SK-N-SH (cell line): ENCODE measurements around the gene HSPA1A. TPM values are rescaled to one million over a fixed set of nuclear protein-coding genes. Genes with fewer than 3 reads are reported as not detected.

ENCODE experiments used
- CTCF ChIA-PET: fragments of 300-600, 350-600 bp; formaldehyde crosslinking; extraction: SDS; loops from one replicate; lab custom pipeline; 2021; lab: Yijun Ruan, JAX
- POLR2A ChIA-PET: fragments of 350-600 bp; sonication (Branson Sonifier 250); formaldehyde crosslinking; extraction: SDS; loops from one replicate; lab custom pipeline; 2020; ENCODE audit warnings: antibody characterized with exemption, inconsistent platforms; lab: Yijun Ruan, JAX
- DNase-seq: peaks from one replicate; pipeline ENCODE4 v3.0.0; 2012
- H2AFZ ChIP-seq: fragments of 200-600 bp; sonication (generic); 2 replicates; pipeline ENCODE4 v1.8.1; 2016; ENCODE audit warnings: antibody characterized with exemption, mild to moderate bottlenecking, low read depth
- H3F3A ChIP-seq: fragments of 200-600 bp; sonication (generic); replicated peaks from 2 replicates; pipeline ENCODE3; 2016; ENCODE audit warnings: antibody characterized with exemption, mild to moderate bottlenecking; ENCODE audit not compliant: insufficient read depth
- H3K27ac ChIP-seq, 2 experiments: fragments of 200-500 bp in 1 of 2; fragments of 200-600 bp in 1 of 2; sonication (Bioruptor generic) in 1 of 2; sonication (generic), shearing (Covaris generic) in 1 of 2; 2 replicates each; pipeline versions ENCODE4 v1.5.1 to v1.6.1; 2014 to 2016; ENCODE audit warnings: low read depth in 2 of 2, inconsistent platforms in 1 of 2, low read length in 1 of 2, mild to moderate bottlenecking in 1 of 2, mixed read lengths in 1 of 2
- H3K27me3 ChIP-seq: fragments of 200-600 bp; sonication (generic), shearing (Covaris generic); 2 replicates; pipeline ENCODE4 v1.6.1; 2016; ENCODE audit warnings: mixed run types; ENCODE audit not compliant: insufficient read depth
- H3K36me3 ChIP-seq, 2 experiments: fragments of 200-500 bp in 1 of 2; fragments of 200-600 bp in 1 of 2; sonication (Bioruptor generic) in 1 of 2; sonication (generic) in 1 of 2; replicated peaks in 1 of 2; 2 replicates each; pipeline versions ENCODE3 to v1.5.1; 2014 to 2016; ENCODE audit warnings: low read length in 1 of 2, mild to moderate bottlenecking in 1 of 2; ENCODE audit not compliant: insufficient read depth in 2 of 2, control insufficient read depth in 1 of 2
- H3K4me1 ChIP-seq, 2 experiments: fragments of 200-500 bp in 1 of 2; fragments of 200-600 bp in 1 of 2; sonication (Bioruptor generic) in 1 of 2; sonication (generic), shearing (Covaris generic) in 1 of 2; 2 replicates each; pipeline versions ENCODE4 v1.5.1 to v1.6.1; 2014 to 2016; ENCODE audit warnings: low read depth in 1 of 2, low read length in 1 of 2, mixed run types in 1 of 2; ENCODE audit not compliant: insufficient read depth in 2 of 2, control insufficient read depth in 1 of 2
- H3K4me2 ChIP-seq: fragments of 200-600 bp; sonication (generic), shearing (Covaris generic); 2 replicates; pipeline ENCODE4 v1.6.1; 2017; ENCODE audit warnings: mixed run types
- H3K4me3 ChIP-seq, 2 experiments: fragments of 200-500 bp in 1 of 2; fragments of 200-600 bp in 1 of 2; sonication (Bioruptor generic) in 1 of 2; sonication (generic), shearing (Covaris generic) in 1 of 2; 2 replicates each; pipeline versions ENCODE4 v1.5.1 to v1.8.1; 2014 to 2016; ENCODE audit warnings: low read depth in 2 of 2, inconsistent platforms in 1 of 2, low read length in 1 of 2, mild to moderate bottlenecking in 1 of 2, mixed read lengths in 1 of 2, moderate library complexity in 1 of 2
- H3K79me2 ChIP-seq: fragments of 200-600 bp; sonication (generic); 2 replicates; pipeline ENCODE4 v1.8.1; 2017; ENCODE audit warnings: mild to moderate bottlenecking; ENCODE audit not compliant: insufficient read depth
- H3K9ac ChIP-seq: fragments of 200-600 bp; sonication (generic); 2 replicates; pipeline ENCODE4 v1.6.1; 2017; ENCODE audit warnings: mixed run types
- H3K9me2 ChIP-seq: fragments of 200-600 bp; sonication (generic); 2 replicates; pipeline ENCODE4 v1.6.1; 2017; ENCODE audit warnings: mixed run types
- H3K9me3 ChIP-seq: fragments of 200-600 bp; sonication (generic); 2 replicates; pipeline ENCODE4 v1.6.1; 2017; ENCODE audit warnings: mixed run types, mild to moderate bottlenecking, moderate library complexity
- H4K20me1 ChIP-seq: fragments of 200-600 bp; sonication (generic); 2 replicates; pipeline ENCODE4 v1.6.1; 2017; ENCODE audit warnings: mild to moderate bottlenecking, mixed run types; ENCODE audit not compliant: insufficient read depth
- CHD2 ChIP-seq: fragments of 150-350 bp; IDR thresholded peaks from 2 replicates; pipeline ENCODE4 v1.6.1; 2018; ENCODE audit warnings: low read length; ENCODE audit not compliant: partially characterized antibody
- ELF1 ChIP-seq: IDR thresholded peaks from 2 replicates; pipeline ENCODE4 v1.4.0; 2012
- EZH2phosphoT487 ChIP-seq: fragments of 200-600 bp; sonication (generic); IDR thresholded peaks from 2 replicates; pipeline ENCODE4 v1.6.1; 2017; ENCODE audit warnings: low read depth, mixed run types, mild to moderate bottlenecking, antibody characterized with exemption, moderate library complexity, borderline replicate concordance
- FOSL2 ChIP-seq: IDR thresholded peaks from 2 replicates; pipeline ENCODE4 v1.4.0; 2012; ENCODE audit warnings: low read depth, mild to moderate bottlenecking, moderate library complexity, borderline replicate concordance
- FOXJ3 ChIP-seq: sonication (generic); formaldehyde crosslinking; IDR thresholded peaks from 2 replicates; pipeline ENCODE4 v1.5.1; 2020; ENCODE audit warnings: mild to moderate bottlenecking, missing genetic modification reagents
- FOXM1 ChIP-seq: IDR thresholded peaks from 2 replicates; pipeline ENCODE4 v1.4.0; 2012; ENCODE audit warnings: low read depth, mild to moderate bottlenecking
- GATA2 ChIP-seq: sonication (generic); formaldehyde crosslinking; IDR thresholded peaks from 2 replicates; pipeline ENCODE4 v1.5.0; 2020; ENCODE audit warnings: mild to moderate bottlenecking, missing genetic modification reagents
- JUND ChIP-seq: IDR thresholded peaks from 2 replicates; pipeline ENCODE4 v1.4.0; 2012
- MXI1 ChIP-seq: IDR thresholded peaks from 2 replicates; pipeline ENCODE4 v1.6.1; 2012; ENCODE audit warnings: mild to moderate bottlenecking, low read depth, low read length, improper control_type of control experiment
- NFIC ChIP-seq: IDR thresholded peaks from 2 replicates; pipeline ENCODE4 v1.4.0; 2012; ENCODE audit warnings: borderline replicate concordance
- NRF1 ChIP-seq: IDR thresholded peaks from 2 replicates; pipeline ENCODE4 v1.6.1; 2012; ENCODE audit warnings: low read depth, mild to moderate bottlenecking, low read length
- PBX3 ChIP-seq: IDR thresholded peaks from 2 replicates; pipeline ENCODE4; 2012
- RAD21 ChIP-seq: IDR thresholded peaks from 2 replicates; pipeline ENCODE4 v1.6.1; 2012; ENCODE audit warnings: mild to moderate bottlenecking, low read length
- RFX5 ChIP-seq: IDR thresholded peaks from 2 replicates; pipeline ENCODE4 v1.6.1; 2012; ENCODE audit warnings: mild to moderate bottlenecking, improper control_type of control experiment, low read length
- SIN3A ChIP-seq: IDR thresholded peaks from 2 replicates; pipeline ENCODE4 v1.6.1; 2012; ENCODE audit warnings: low read depth, mild to moderate bottlenecking, low read length, moderate library complexity, borderline replicate concordance
- TCF12 ChIP-seq: IDR thresholded peaks from 2 replicates; pipeline ENCODE4 v1.4.0; 2012
- TEAD4 ChIP-seq: IDR thresholded peaks from 2 replicates; pipeline ENCODE4 v1.4.0; 2012; ENCODE audit warnings: mild to moderate bottlenecking, borderline replicate concordance; ENCODE audit not compliant: insufficient read depth
- USF1 ChIP-seq: IDR thresholded peaks from 2 replicates; pipeline ENCODE4 v1.4.0; 2012; ENCODE audit warnings: low read depth, borderline replicate concordance
- YY1 ChIP-seq: IDR thresholded peaks from 2 replicates; pipeline ENCODE4 v1.4.0; 2012; ENCODE audit warnings: low read depth, mild to moderate bottlenecking
- ZBTB33 ChIP-seq: IDR thresholded peaks from 2 replicates; pipeline ENCODE4 v1.4.0; 2012; ENCODE audit warnings: low read depth, borderline replicate concordance
- WGBS: methylation state at CpG from one replicate; pipeline ENCODE4 v1.1.6; 2017; ENCODE audit warnings: low lambda C conversion rate; 5-methylcytosine and 5-hydroxymethylcytosine counted together
- polyA plus RNA-seq, 3 experiments: library from polyadenylated mRNA; depleted of rRNA; stranded (reverse); fragments of >200 nt; gene quantifications; 2 replicates each; pipeline ENCODE4 v1.2.3, GENCODE V29; 2012
- TF ChIP-seq, protein P1 (sequence below): fragments of 150-350 bp; IDR thresholded peaks from 2 replicates; pipeline ENCODE4 v1.6.1; 2017; ENCODE audit warnings: antibody characterized with exemption, low read length, low read depth, borderline replicate concordance

HSPA1A gene
- polyA plus RNA-seq, 1 of the 3 experiments (the other 2 are of a cell fraction), result 119 TPM

DNA sequence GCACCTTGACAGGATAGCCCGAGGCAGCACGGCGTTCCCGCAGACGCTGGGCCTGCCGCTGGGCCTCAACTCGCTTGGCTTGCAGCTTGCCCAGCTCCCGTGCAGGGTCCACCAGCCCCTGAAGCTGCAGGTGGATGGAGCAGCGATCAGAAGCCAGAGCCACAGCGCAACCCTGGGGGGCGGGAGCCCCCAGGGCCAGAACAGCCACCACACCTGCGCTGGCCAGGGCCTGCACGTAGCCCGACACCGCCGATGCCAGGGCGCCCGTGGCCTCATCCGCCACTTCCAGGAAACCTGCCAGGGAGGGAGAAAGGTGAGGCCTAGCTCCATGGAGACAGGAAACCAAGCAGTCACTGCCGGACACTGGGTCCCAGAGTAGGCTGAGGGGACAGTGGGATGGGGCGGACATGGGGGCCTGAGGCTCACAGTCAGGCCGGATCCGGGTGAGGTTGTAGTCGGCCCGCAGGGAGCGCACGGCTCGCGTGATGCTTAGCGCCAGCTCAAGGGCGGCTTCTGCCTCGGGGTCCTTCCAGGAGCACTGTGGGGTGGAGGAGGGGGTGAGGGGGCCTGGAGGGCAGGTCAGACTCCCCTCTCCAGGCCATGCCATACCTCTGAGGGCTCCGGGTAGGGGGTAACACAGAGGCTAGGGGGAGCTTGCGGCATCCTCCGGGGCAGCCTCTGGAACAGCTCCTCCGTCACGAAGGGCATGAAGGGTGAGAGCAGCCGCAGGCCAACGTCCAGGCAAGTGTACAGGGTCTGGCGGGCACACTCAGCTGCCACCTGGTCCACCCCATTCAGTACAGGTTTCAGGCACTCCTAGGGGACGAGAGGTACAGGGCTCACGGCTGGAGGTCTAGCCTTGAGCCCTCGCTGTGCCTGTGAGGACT, 36.1 kb upstream of the HSPA1A start:
- H3K9me3 ChIP-seq, result no peaks in the 10 kb centered on the region
- TF ChIP-seq, protein P1, sequence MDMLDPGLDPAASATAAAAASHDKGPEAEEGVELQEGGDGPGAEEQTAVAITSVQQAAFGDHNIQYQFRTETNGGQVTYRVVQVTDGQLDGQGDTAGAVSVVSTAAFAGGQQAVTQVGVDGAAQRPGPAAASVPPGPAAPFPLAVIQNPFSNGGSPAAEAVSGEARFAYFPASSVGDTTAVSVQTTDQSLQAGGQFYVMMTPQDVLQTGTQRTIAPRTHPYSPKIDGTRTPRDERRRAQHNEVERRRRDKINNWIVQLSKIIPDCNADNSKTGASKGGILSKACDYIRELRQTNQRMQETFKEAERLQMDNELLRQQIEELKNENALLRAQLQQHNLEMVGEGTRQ, result no peak
- TF ChIP-seq RAD21, result no peak
- no peak for TF ChIP-seq NRF1
- TF ChIP-seq, all 33 proteins: peak for 0
- H3K4me3 ChIP-seq, result no peak overlapping the region
- ChIA-PET POLR2A (interaction anchor here (0.8 kb wide), 1 partner anchor 12 kb away, joined by 3 read pairs; no protein-coding TSS in a partner anchor), CTCF (interaction anchor here (1.3 to 9.9 kb wide), 4 partner anchors 9 to 269 kb away, joined by 4 to 62 read pairs (median 6); no protein-coding TSS in a partner anchor)
- no peaks in the 10 kb centered on the region for H3K27me3 ChIP-seq
- no peaks in the 10 kb centered on the region for H4K20me1 ChIP-seq
- H3K9me2 ChIP-seq, result no peaks in the 10 kb centered on the region
- no peak overlapping the region for H2AFZ ChIP-seq
- H3K4me1 ChIP-seq, result peaks cover 9 to 10% of the 10 kb centered on the region in 2 experiments; a peak in 2 of 4 replicates
- peaks cover 6 to 51% of the 10 kb centered on the region in 2 experiments for H3K36me3 ChIP-seq
- no peak for DNase-seq
- H3K4me2 ChIP-seq, result no peak overlapping the region
- WGBS, result 90% methylated on average over 31 of the region's 43 CpGs
- no peak overlapping the region for H3K27ac ChIP-seq
- H3F3A ChIP-seq, result peaks cover 3% of the 10 kb centered on the region
- no peaks in the 10 kb centered on the region for H3K79me2 ChIP-seq
- H3K9ac ChIP-seq, result no peak overlapping the region

GRCh38 chr6:31779908-31780307, 35.4 kb upstream of the HSPA1A start:
- H3K9ac ChIP-seq, result no peak overlapping the region
- DNase-seq, result no peak
- H4K20me1 ChIP-seq, result no peaks in the 10 kb centered on the region
- H3F3A ChIP-seq, result peaks cover 3% of the 10 kb centered on the region
- no peaks in the 10 kb centered on the region for H3K27me3 ChIP-seq
- 98% methylated on average over 8 of the region's 10 CpGs for WGBS
- no peak overlapping the region for H3K4me2 ChIP-seq
- no peak for TF ChIP-seq SIN3A
- no peak for TF ChIP-seq CHD2
- TF ChIP-seq PBX3, result no peak
- no peak for TF ChIP-seq FOXM1
- TF ChIP-seq NFIC, result no peak
- TF ChIP-seq YY1, result no peak
- TF ChIP-seq ZBTB33, result no peak
- no peak for TF ChIP-seq FOSL2
- TF ChIP-seq RAD21, result no peak
- TF ChIP-seq NRF1, result no peak
- TF ChIP-seq GATA2 (CRISPR knock-in tag), result no peak
- no peak for TF ChIP-seq JUND
- TF ChIP-seq TCF12, result no peak
- no peak for TF ChIP-seq TEAD4
- TF ChIP-seq RFX5, result no peak
- TF ChIP-seq FOXJ3 (CRISPR knock-in tag), result no peak
- TF ChIP-seq MXI1, result no peak
- TF ChIP-seq USF1, result no peak
- TF ChIP-seq EZH2phosphoT487, result no peak
- TF ChIP-seq ELF1, result no peak
- no peaks in the 10 kb centered on the region for H3K9me2 ChIP-seq
- H3K27ac ChIP-seq, result no peak overlapping the region
- CTCF ChIA-PET, result interaction anchor here (1.3 to 9.9 kb wide), 3 partner anchors 10 to 268 kb away, joined by 4 to 62 read pairs (median 5); no protein-coding TSS in a partner anchor
- no peak overlapping the region for H2AFZ ChIP-seq
- peaks cover 11 to 58% of the 10 kb centered on the region in 2 experiments for H3K36me3 ChIP-seq
- no peaks in the 10 kb centered on the region for H3K79me2 ChIP-seq
- no peak overlapping the region for H3K4me3 ChIP-seq
- H3K4me1 ChIP-seq, result peaks cover 9 to 10% of the 10 kb centered on the region in 2 experiments; a peak in 2 of 4 replicates
- POLR2A ChIA-PET, result interaction anchor here (0.8 to 1.0 kb wide), 2 partner anchors 11 to 16 kb away, joined by 3 read pairs; partner anchors contain the start of gene VARS1
- no peaks in the 10 kb centered on the region for H3K9me3 ChIP-seq
